Measurements from ENCODE around the gene SELENOS. TPM values are rescaled to one million over a fixed set of nuclear protein-coding genes. Genes with fewer than 3 reads are reported as not detected.

SELENOS gene
- total and polyA plus RNA-seq, 9 of the 15 experiments (the other 6 are each of a cell fraction or from before 2014, with no cell fraction given) = 24.9 to 57.4 (median 47.9) TPM

DNA sequence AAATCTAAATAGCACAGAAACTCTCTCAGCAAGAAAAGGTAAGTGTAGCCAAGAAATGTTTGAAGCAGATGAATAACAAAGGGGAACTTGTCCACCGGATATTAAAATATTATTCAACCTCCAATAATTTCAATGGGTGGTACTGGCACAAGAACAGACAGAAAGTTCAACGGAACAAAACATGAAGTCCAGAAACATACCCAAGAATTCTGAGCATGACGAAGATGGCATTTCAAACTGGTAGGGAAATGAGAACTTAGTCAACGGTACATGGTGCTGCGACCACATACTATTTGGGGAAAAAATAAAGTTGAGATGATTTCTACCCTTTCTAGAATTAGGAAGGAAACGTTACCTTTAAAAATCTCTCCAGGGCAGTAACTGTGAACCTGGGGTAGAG is 30.9 kb downstream of the SELENOS start:
- ChIA-PET CTCF (ENCODE audit: low intra/inter-chr PET ratio) (no interaction called here), POLR2A (interaction anchor here (0.8 to 1.2 kb wide), 2 partner anchors 15 to 227 kb away, joined by 3 to 4 read pairs; no protein-coding TSS in a partner anchor)
- DNase-seq (ENCODE audit: extremely low read depth in 1 of 4, low spot score in 3 of 4) (no peak), FAIRE-seq (no peak), ATAC-seq (no peak)
- 89% methylated on average over 6 of the region's 6 CpGs for WGBS (ENCODE audit: insufficient coverage, low coverage, missing lambda C conversion rate)
- Histone ChIP-seq H3K79me2 (ENCODE audit: control insufficient read depth, insufficient read depth, low read length) (peaks cover 83% of the 10 kb centered on the region), H3K9ac (ENCODE audit: insufficient read depth in 1 of 2, low read depth in 2 of 2, low read length in 2 of 2) (no peak overlapping the region), H3K4me3 (no peak overlapping the region), H3K4me2 (ENCODE audit: insufficient read depth, low read length) (no peak overlapping the region), H3K4me1 (replicated peaks in 1 of 2; ENCODE audit: control insufficient read depth in 2 of 2, insufficient read depth in 2 of 2, low read length in 2 of 2) (peaks cover 12 to 16% of the 10 kb centered on the region in 2 experiments; a peak in 4 of 5 replicates), H3K36me3 (ENCODE audit: control insufficient read depth, insufficient read depth, low read length) (peaks cover 14% of the 10 kb centered on the region; the same call in 2 of the 3 replicates), H3K27me3 (ENCODE audit: control insufficient read depth in 2 of 2, insufficient read depth in 2 of 2, low read length in 2 of 2) (no peaks in the 10 kb centered on the region), H3K27ac (ENCODE audit: extremely low read depth, low read depth, low read length) (no peak overlapping the region), H2AFZ (ENCODE audit: low read depth, low read length) (no peak overlapping the region), H4K20me1 (replicated peaks; ENCODE audit: control insufficient read depth, insufficient read depth, low read length) (peaks cover 27% of the 10 kb centered on the region), H3K9me3 (replicated peaks; ENCODE audit: control insufficient read depth, insufficient read depth, low read depth, low read length) (no peaks in the 10 kb centered on the region), H3K9me1 (ENCODE audit: control insufficient read depth, insufficient read depth, low read length) (no peaks in the 10 kb centered on the region)
- BruUV-seq (replicated peaks) = no TSS peak
- in situ Hi-C loops (cut with MboI) (no loop called here), intact Hi-C loops (cut with micrococcal nuclease) (no loop called here)
- no peak for TF ChIP-seq HDAC1 (IDR thresholded peaks at IDR 0.05)
- TF ChIP-seq, protein P1, sequence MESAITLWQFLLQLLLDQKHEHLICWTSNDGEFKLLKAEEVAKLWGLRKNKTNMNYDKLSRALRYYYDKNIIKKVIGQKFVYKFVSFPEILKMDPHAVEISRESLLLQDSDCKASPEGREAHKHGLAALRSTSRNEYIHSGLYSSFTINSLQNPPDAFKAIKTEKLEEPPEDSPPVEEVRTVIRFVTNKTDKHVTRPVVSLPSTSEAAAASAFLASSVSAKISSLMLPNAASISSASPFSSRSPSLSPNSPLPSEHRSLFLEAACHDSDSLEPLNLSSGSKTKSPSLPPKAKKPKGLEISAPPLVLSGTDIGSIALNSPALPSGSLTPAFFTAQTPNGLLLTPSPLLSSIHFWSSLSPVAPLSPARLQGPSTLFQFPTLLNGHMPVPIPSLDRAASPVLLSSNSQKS (CRISPR knock-in tag; IDR thresholded peaks at IDR 0.05) = no peak
- no peak for TF ChIP-seq LEF1 (IDR thresholded peaks at IDR 0.05)
- TF ChIP-seq DPF2 (IDR thresholded peaks at IDR 0.05) = no peak
- TF ChIP-seq, protein P2, sequence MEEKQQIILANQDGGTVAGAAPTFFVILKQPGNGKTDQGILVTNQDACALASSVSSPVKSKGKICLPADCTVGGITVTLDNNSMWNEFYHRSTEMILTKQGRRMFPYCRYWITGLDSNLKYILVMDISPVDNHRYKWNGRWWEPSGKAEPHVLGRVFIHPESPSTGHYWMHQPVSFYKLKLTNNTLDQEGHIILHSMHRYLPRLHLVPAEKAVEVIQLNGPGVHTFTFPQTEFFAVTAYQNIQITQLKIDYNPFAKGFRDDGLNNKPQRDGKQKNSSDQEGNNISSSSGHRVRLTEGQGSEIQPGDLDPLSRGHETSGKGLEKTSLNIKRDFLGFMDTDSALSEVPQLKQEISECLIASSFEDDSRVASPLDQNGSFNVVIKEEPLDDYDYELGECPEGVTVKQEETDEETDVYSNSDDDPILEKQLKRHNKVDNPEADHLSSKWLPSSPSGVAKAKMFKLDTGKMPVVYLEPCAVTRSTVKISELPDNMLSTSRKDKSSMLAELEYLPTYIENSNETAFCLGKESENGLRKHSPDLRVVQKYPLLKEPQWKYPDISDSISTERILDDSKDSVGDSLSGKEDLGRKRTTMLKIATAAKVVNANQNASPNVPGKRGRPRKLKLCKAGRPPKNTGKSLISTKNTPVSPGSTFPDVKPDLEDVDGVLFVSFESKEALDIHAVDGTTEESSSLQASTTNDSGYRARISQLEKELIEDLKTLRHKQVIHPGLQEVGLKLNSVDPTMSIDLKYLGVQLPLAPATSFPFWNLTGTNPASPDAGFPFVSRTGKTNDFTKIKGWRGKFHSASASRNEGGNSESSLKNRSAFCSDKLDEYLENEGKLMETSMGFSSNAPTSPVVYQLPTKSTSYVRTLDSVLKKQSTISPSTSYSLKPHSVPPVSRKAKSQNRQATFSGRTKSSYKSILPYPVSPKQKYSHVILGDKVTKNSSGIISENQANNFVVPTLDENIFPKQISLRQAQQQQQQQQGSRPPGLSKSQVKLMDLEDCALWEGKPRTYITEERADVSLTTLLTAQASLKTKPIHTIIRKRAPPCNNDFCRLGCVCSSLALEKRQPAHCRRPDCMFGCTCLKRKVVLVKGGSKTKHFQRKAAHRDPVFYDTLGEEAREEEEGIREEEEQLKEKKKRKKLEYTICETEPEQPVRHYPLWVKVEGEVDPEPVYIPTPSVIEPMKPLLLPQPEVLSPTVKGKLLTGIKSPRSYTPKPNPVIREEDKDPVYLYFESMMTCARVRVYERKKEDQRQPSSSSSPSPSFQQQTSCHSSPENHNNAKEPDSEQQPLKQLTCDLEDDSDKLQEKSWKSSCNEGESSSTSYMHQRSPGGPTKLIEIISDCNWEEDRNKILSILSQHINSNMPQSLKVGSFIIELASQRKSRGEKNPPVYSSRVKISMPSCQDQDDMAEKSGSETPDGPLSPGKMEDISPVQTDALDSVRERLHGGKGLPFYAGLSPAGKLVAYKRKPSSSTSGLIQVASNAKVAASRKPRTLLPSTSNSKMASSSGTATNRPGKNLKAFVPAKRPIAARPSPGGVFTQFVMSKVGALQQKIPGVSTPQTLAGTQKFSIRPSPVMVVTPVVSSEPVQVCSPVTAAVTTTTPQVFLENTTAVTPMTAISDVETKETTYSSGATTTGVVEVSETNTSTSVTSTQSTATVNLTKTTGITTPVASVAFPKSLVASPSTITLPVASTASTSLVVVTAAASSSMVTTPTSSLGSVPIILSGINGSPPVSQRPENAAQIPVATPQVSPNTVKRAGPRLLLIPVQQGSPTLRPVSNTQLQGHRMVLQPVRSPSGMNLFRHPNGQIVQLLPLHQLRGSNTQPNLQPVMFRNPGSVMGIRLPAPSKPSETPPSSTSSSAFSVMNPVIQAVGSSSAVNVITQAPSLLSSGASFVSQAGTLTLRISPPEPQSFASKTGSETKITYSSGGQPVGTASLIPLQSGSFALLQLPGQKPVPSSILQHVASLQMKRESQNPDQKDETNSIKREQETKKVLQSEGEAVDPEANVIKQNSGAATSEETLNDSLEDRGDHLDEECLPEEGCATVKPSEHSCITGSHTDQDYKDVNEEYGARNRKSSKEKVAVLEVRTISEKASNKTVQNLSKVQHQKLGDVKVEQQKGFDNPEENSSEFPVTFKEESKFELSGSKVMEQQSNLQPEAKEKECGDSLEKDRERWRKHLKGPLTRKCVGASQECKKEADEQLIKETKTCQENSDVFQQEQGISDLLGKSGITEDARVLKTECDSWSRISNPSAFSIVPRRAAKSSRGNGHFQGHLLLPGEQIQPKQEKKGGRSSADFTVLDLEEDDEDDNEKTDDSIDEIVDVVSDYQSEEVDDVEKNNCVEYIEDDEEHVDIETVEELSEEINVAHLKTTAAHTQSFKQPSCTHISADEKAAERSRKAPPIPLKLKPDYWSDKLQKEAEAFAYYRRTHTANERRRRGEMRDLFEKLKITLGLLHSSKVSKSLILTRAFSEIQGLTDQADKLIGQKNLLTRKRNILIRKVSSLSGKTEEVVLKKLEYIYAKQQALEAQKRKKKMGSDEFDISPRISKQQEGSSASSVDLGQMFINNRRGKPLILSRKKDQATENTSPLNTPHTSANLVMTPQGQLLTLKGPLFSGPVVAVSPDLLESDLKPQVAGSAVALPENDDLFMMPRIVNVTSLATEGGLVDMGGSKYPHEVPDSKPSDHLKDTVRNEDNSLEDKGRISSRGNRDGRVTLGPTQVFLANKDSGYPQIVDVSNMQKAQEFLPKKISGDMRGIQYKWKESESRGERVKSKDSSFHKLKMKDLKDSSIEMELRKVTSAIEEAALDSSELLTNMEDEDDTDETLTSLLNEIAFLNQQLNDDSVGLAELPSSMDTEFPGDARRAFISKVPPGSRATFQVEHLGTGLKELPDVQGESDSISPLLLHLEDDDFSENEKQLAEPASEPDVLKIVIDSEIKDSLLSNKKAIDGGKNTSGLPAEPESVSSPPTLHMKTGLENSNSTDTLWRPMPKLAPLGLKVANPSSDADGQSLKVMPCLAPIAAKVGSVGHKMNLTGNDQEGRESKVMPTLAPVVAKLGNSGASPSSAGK (IDR thresholded peaks at IDR 0.05) = no peak
- TF ChIP-seq, protein P3, sequence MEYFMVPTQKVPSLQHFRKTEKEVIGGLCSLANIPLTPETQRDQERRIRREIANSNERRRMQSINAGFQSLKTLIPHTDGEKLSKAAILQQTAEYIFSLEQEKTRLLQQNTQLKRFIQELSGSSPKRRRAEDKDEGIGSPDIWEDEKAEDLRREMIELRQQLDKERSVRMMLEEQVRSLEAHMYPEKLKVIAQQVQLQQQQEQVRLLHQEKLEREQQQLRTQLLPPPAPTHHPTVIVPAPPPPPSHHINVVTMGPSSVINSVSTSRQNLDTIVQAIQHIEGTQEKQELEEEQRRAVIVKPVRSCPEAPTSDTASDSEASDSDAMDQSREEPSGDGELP (CRISPR knock-in tag; IDR thresholded peaks at IDR 0.05; ENCODE audit: borderline replicate concordance) = no peak
- TF ChIP-seq ZNF24 (IDR thresholded peaks at IDR 0.05) = no peak
- no peak for TF ChIP-seq CEBPB (tag; IDR thresholded peaks at IDR 0.05)
- TF ChIP-seq CXXC5 (CRISPR knock-in tag; IDR thresholded peaks at IDR 0.05) = no peak
- no peak for TF ChIP-seq RB1 (IDR thresholded peaks at IDR 0.05; ENCODE audit: low read depth)

All from K562 (cell line).